HepG2 (cell line): ENCODE measurements around the gene OTOG. TPM values are rescaled to one million over a fixed set of nuclear protein-coding genes. Genes with fewer than 3 reads are reported as not detected.

Experiments used
- ATAC-seq: fragments of 200-7000 bp; cut with Tn5 transposase; 3 replicates; pipeline ENCODE4 v1.9.1; 2020; ENCODE audit warnings: mild to moderate bottlenecking, moderate library complexity
- BruUV-seq: library from RNA; stranded (reverse); fragments of 400-500 nt; replicated peaks from 2 replicates; lab custom pipeline; 2021; lab: Mats Ljungman, UMichigan
- CTCF ChIA-PET: fragments of 300-600 bp; formaldehyde crosslinking; extraction: SDS; loops from one replicate; lab custom pipeline; 2021; ENCODE audit warnings: low total read pairs, inconsistent platforms, low intra/inter-chr PET ratio; lab: Yijun Ruan, JAX
- POLR2A ChIA-PET: fragments of 350-600 bp; sonication (Branson Sonifier 250); formaldehyde crosslinking; loops from one replicate; lab custom pipeline; 2020; ENCODE audit warnings: antibody characterized with exemption, inconsistent platforms; lab: Yijun Ruan, JAX
- DNase-seq: peaks from one replicate; pipeline ENCODE4 v3.0.0-alpha.2; 2015; ENCODE audit warnings: low spot score
- FAIRE-seq: peaks from 3 replicates; lab custom pipeline; 2011; peaks lifted over from hg19 to GRCh38; lab: Jason Lieb, UNC
- H2AFZ ChIP-seq: one replicate; pipeline ENCODE4 v1.6.1; 2011; ENCODE audit warnings: low read length, inconsistent platforms
- H3K27ac ChIP-seq: fragments of 300-600 bp; 3 replicates; pipeline ENCODE4 v1.8.0; 2011; ENCODE audit warnings: mixed run types, mild to moderate bottlenecking, mixed read lengths, low read length, inconsistent platforms; ENCODE audit not compliant: insufficient read depth; ENCODE audit errors: extremely low read length
- H3K27me3 ChIP-seq, 2 experiments: fragments of 200-600 bp in 1 of 2; 2 replicates in 1 of 2; 3 replicates in 1 of 2; pipeline versions ENCODE4 v1.6.0 to v1.8.0; 2011; ENCODE audit warnings: low read length in 2 of 2, mild to moderate bottlenecking in 2 of 2, moderate library complexity in 2 of 2, inconsistent platforms in 1 of 2; ENCODE audit not compliant: insufficient read depth in 2 of 2, control insufficient read depth in 1 of 2
- H3K36me3 ChIP-seq, 2 experiments: fragments of 200-600 bp in 1 of 2; replicated peaks in 1 of 2; 2 replicates in 1 of 2; 3 replicates in 1 of 2; pipeline versions ENCODE4 v1.5.1 to v1.8.0; 2011; ENCODE audit warnings: low read length in 2 of 2, inconsistent platforms in 1 of 2; ENCODE audit not compliant: insufficient read depth in 2 of 2, control insufficient read depth in 1 of 2
- H3K4me1 ChIP-seq: 2 replicates; pipeline ENCODE4 v1.5.1; 2012; ENCODE audit warnings: low read length, inconsistent platforms; ENCODE audit not compliant: insufficient read depth
- H3K4me2 ChIP-seq: 2 replicates; pipeline ENCODE4 v1.6.0; 2011; ENCODE audit warnings: low read depth, low read length, inconsistent platforms
- H3K4me3 ChIP-seq, 3 experiments: fragments of 200-600 bp in 1 of 3; sonication (generic), shearing (Covaris generic) in 1 of 3; replicated peaks in 1 of 3; 2 replicates each; pipeline ENCODE4 v1.5.1; 2011 to 2016; ENCODE audit warnings: low read length in 3 of 3, inconsistent platforms in 2 of 3, low read depth in 2 of 3, mild to moderate bottlenecking in 2 of 3, control low read depth in 1 of 3, mixed read lengths in 1 of 3; ENCODE audit not compliant: insufficient read depth in 1 of 3
- H3K79me2 ChIP-seq: one replicate; pipeline ENCODE4 v1.6.1; 2011; ENCODE audit warnings: low read length, inconsistent platforms; ENCODE audit not compliant: insufficient read depth
- H3K9ac ChIP-seq: 2 replicates; pipeline ENCODE4 v1.6.0; 2011; ENCODE audit warnings: mild to moderate bottlenecking, low read depth, low read length, inconsistent platforms; ENCODE audit not compliant: insufficient read depth
- H3K9me3 ChIP-seq: 2 replicates; pipeline ENCODE4 v1.5.1; 2012; ENCODE audit warnings: mild to moderate bottlenecking, low read length
- H4K20me1 ChIP-seq: 2 replicates; pipeline ENCODE4 v1.6.0; 2011; ENCODE audit warnings: inconsistent platforms, mild to moderate bottlenecking, low read length, moderate library complexity; ENCODE audit not compliant: insufficient read depth
- HMGA1 ChIP-seq: sonication (generic); formaldehyde crosslinking; conservative IDR thresholded peaks from 2 replicates; pipeline ENCODE4 v1.4.0; 2020; ENCODE audit warnings: missing genetic modification reagents
- MTA3 ChIP-seq: sonication (generic); formaldehyde crosslinking; IDR thresholded peaks from 2 replicates; pipeline ENCODE4 v1.4.0; 2020; ENCODE audit warnings: missing genetic modification reagents
- NR2F2 ChIP-seq: IDR thresholded peaks from 2 replicates; pipeline ENCODE4 v1.6.1; 2012; ENCODE audit warnings: low read depth, inconsistent platforms, borderline replicate concordance
- SUZ12 ChIP-seq: fragments of 150-350 bp; IDR thresholded peaks from 2 replicates; pipeline ENCODE4 v1.6.1; 2014; ENCODE audit warnings: low read depth, low read length
- ZNF264 ChIP-seq: sonication (generic); formaldehyde crosslinking; IDR thresholded peaks from 2 replicates; pipeline ENCODE4 v1.4.0; 2020; ENCODE audit warnings: missing genetic modification reagents
- ZNF383 ChIP-seq: sonication (generic); formaldehyde crosslinking; IDR thresholded peaks from 2 replicates; pipeline ENCODE4 v1.4.0; 2020; ENCODE audit warnings: missing genetic modification reagents, mild to moderate bottlenecking, borderline replicate concordance
- ZNF530 ChIP-seq: sonication (generic); formaldehyde crosslinking; IDR thresholded peaks from 2 replicates; pipeline ENCODE4 v1.5.0; 2020; ENCODE audit warnings: low read depth, mild to moderate bottlenecking, missing genetic modification reagents
- WGBS: methylation state at CpG from one replicate; pipeline ENCODE4 v1.1.6; 2017; ENCODE audit warnings: low lambda C conversion rate; 5-methylcytosine and 5-hydroxymethylcytosine counted together
- in situ Hi-C: cut with HindIII; loops from 2 replicates; pipeline ENCODE4 v1.10.0; 2017; ENCODE audit warnings: low pct_unique_long_range_greater_than_20kb; ENCODE audit not compliant: extremely low pct_ligation_motif_present
- intact Hi-C: fragments of 100-400 bp; cut with micrococcal nuclease; formaldehyde crosslinking; loops from one replicate; pipeline ENCODE4 v1.10.0; 2022; ENCODE audit not compliant: unreplicated experiment
- polyA plus RNA-seq, 8 experiments: library from polyadenylated mRNA; depleted of rRNA in 3 of 8; stranded (reverse) in 7 of 8; unstranded in 1 of 8; fragments of >200 nt; fragmentation: Illumina TruSeq in 4 of 8; extraction: Trizol in 4 of 8; gene quantifications; 2 replicates each; pipeline versions ENCODE4 v1.2.1 to v1.2.3, GENCODE V29; 2011 to 2016; ENCODE audit warnings: low read depth in 4 of 8, missing spikeins in 1 of 8, mixed read lengths in 1 of 8; ENCODE audit not compliant: insufficient read depth in 1 of 8
- total RNA-seq, 5 experiments: library from RNA; depleted of rRNA; stranded (reverse); fragments of >200 nt; fragmentation: Illumina TruSeq; extraction: Trizol; gene quantifications; 2 replicates each; pipeline ENCODE4 v1.2.3, GENCODE V29; 2016; ENCODE audit warnings: low read depth in 1 of 5

OTOG gene
- total and polyA plus RNA-seq, 2 of the 13 experiments (the other 11 are each of a cell fraction or from before 2014, with no cell fraction given): not detected

- Histone ChIP-seq H3K4me1 (no peaks in the 10 kb centered on the region), H4K20me1 (no peaks in the 10 kb centered on the region), H3K4me2 (no peak overlapping the region), H3K36me3 (no peaks in the 10 kb centered on the region), H3K27me3 (peaks cover 1 to 4% of the 10 kb centered on the region in 2 experiments; a peak in 2 of 5 replicates), H2AFZ (no peak overlapping the region), H3K9me3 (no peaks in the 10 kb centered on the region), H3K27ac (no peak overlapping the region), H3K4me3 (no peak overlapping the region), H3K79me2 (no peaks in the 10 kb centered on the region), H3K9ac (no peak overlapping the region)
- TF ChIP-seq ZNF530 (CRISPR knock-in tag) (no peak), NR2F2 (no peak), HMGA1 (CRISPR knock-in tag) (no peak), ZNF264 (no peak)
- POLR2A ChIA-PET: no interaction called here
- no TSS peak for BruUV-seq
- ATAC-seq: no peak
- no peak for DNase-seq
- CTCF ChIA-PET: no interaction called here
- WGBS: 52% methylated on average over 21 of the region's 23 CpGs
- in situ Hi-C loops: no loop called here
- no peak for FAIRE-seq
- intact Hi-C loops: no loop called here
These were observed 23.0 kb downstream of the OTOG start for GRCh38 chr11:17570034-17570433.

- POLR2A ChIA-PET: no interaction called here
- intact Hi-C loops: no loop called here
These were observed 24.6 kb downstream of the OTOG start for GRCh38 chr11:17571431-17572358.

More at GRCh38 chr11:17571431-17572358, 24.6 kb downstream of the OTOG start:
- ATAC-seq (no peak), DNase-seq (no peak), FAIRE-seq (no peak)
- no peak overlapping the region for H2AFZ ChIP-seq
- in situ Hi-C loops: no loop called here
- no TSS peak for BruUV-seq
- H3K4me3 ChIP-seq: no peak overlapping the region
- no peaks in the 10 kb centered on the region for H4K20me1 ChIP-seq
- H3K9me3 ChIP-seq: no peaks in the 10 kb centered on the region
- H3K27me3 ChIP-seq: peaks cover 3 to 9% of the 10 kb centered on the region in 2 experiments; a peak in 2 of 5 replicates
- H3K9ac ChIP-seq: no peak overlapping the region
- no peaks in the 10 kb centered on the region for H3K4me1 ChIP-seq
- H3K36me3 ChIP-seq: no peaks in the 10 kb centered on the region
- no peak overlapping the region for H3K4me2 ChIP-seq
- 56% methylated on average over 14 of the region's 14 CpGs for WGBS
- no peaks in the 10 kb centered on the region for H3K79me2 ChIP-seq
- CTCF ChIA-PET: no interaction called here
- no peak for TF ChIP-seq ZNF383 (CRISPR knock-in tag)
- no peak for TF ChIP-seq SUZ12
- no peak for TF ChIP-seq MTA3 (CRISPR knock-in tag)
- no peak overlapping the region for H3K27ac ChIP-seq
